HG02981 (cell line): ENCODE results near the gene GAST.

Experiments used
- ATAC-seq: cut with Tn5 transposase; IDR thresholded peaks from one replicate; pipeline ENCODE4 v1.9.1; 2021; ENCODE audit warnings: mild to moderate bottlenecking, moderate library complexity; ENCODE audit not compliant: unreplicated experiment

Gene GAST

GRCh38 chr17:41738801-41739112 is 26.6 kb downstream of the GAST start:
- ATAC-seq: no peak

- ATAC-seq: no peak
Measured at GRCh38 chr17:41739661-41740352, 27.7 kb downstream of the GAST start.

GRCh38 chr17:41740506-41740905 is 28.4 kb downstream of the GAST start:
- ATAC-seq: no peak

GRCh38 chr17:41741709-41742108 is 29.6 kb downstream of the GAST start:
- ATAC-seq: no peak

- ATAC-seq: no peak
Measured at GRCh38 chr17:41748275-41748674, 36.1 kb downstream of the GAST start.

- no peak for ATAC-seq
Measured at GRCh38 chr17:41750862-41751261, 38.7 kb downstream of the GAST start.

- ATAC-seq: no peak
Measured at GRCh38 chr17:41751288-41751687, 39.2 kb downstream of the GAST start.

- no peak for ATAC-seq
Measured at GRCh38 chr17:41754066-41754465, 41.9 kb downstream of the GAST start.

GRCh38 chr17:41758601-41759000 is 46.5 kb downstream of the GAST start:
- no peak for ATAC-seq

GRCh38 chr17:41760878-41761277 is 48.7 kb downstream of the GAST start:
- no peak for ATAC-seq

GRCh38 chr17:41762391-41762790 is 50.3 kb downstream of the GAST start:
- no peak for ATAC-seq

GRCh38 chr17:41762841-41763240 is 50.7 kb downstream of the GAST start:
- ATAC-seq: no peak

- no peak for ATAC-seq
Measured at GRCh38 chr17:41763327-41763726, 51.2 kb downstream of the GAST start.
